Keratinocyte (primary cell): Measurements from ENCODE around the gene MVB12B. TPM values are rescaled to one million over a fixed set of nuclear protein-coding genes. Genes with fewer than 3 reads are reported as not detected.

ENCODE experiments used
- DNase-seq: peaks from one replicate; pipeline ENCODE4 v3.0.0-alpha.2; 2011; ENCODE audit warnings: low read depth, missing footprints, low spot score
- FAIRE-seq: peaks from 2 replicates; lab custom pipeline; 2011; peaks lifted over from hg19 to GRCh38; lab: Jason Lieb, UNC
- H2AFZ ChIP-seq: 2 replicates; pipeline ENCODE4 v1.6.0; 2012; ENCODE audit warnings: low read length, control low read depth, inconsistent platforms; ENCODE audit not compliant: control insufficient read depth
- H3K27ac ChIP-seq: 2 replicates; pipeline ENCODE4 v1.5.1; 2011; ENCODE audit warnings: low read length; ENCODE audit not compliant: control insufficient read depth, insufficient read depth
- H3K27me3 ChIP-seq: 3 replicates; pipeline ENCODE4 v1.6.0; 2011; ENCODE audit warnings: low read length; ENCODE audit not compliant: control insufficient read depth, insufficient read depth; ENCODE audit errors: extremely low read depth
- H3K36me3 ChIP-seq, 2 experiments: 2 replicates in 1 of 2; 3 replicates in 1 of 2; pipeline ENCODE4 v1.5.1; 2011; ENCODE audit warnings: low read length in 2 of 2, mild to moderate bottlenecking in 1 of 2; ENCODE audit not compliant: control insufficient read depth in 2 of 2, insufficient read depth in 2 of 2; ENCODE audit errors: extremely low read depth in 1 of 2
- H3K4me1 ChIP-seq: 3 replicates; pipeline ENCODE4 v1.5.1; 2011; ENCODE audit warnings: low read length; ENCODE audit not compliant: control insufficient read depth, insufficient read depth; ENCODE audit errors: extremely low read depth
- H3K4me2 ChIP-seq: 3 replicates; pipeline ENCODE4 v1.6.0; 2011; ENCODE audit warnings: low read depth, low read length; ENCODE audit not compliant: control insufficient read depth, insufficient read depth; ENCODE audit errors: extremely low read depth
- H3K4me3 ChIP-seq, 3 experiments: fragments of 200-600 bp in 1 of 3; sonication (generic) in 1 of 3; 2 replicates in 2 of 3; 3 replicates in 1 of 3; pipeline ENCODE4 v1.5.1; 2011 to 2016; ENCODE audit warnings: low read length in 3 of 3, mild to moderate bottlenecking in 3 of 3, control low read depth in 2 of 3, inconsistent platforms in 1 of 3, low read depth in 1 of 3, mixed read lengths in 1 of 3, mixed run types in 1 of 3, moderate library complexity in 1 of 3; ENCODE audit not compliant: control insufficient read depth in 2 of 3, insufficient read depth in 2 of 3; ENCODE audit errors: extremely low read depth in 1 of 3
- H3K79me2 ChIP-seq: 2 replicates; pipeline ENCODE4 v1.6.0; 2012; ENCODE audit warnings: low read length; ENCODE audit not compliant: control insufficient read depth, insufficient read depth
- H3K9ac ChIP-seq: 3 replicates; pipeline ENCODE4 v1.6.0; 2011; ENCODE audit warnings: low read length; ENCODE audit not compliant: control insufficient read depth, insufficient read depth; ENCODE audit errors: extremely low read depth
- H3K9me1 ChIP-seq: 3 replicates; pipeline ENCODE4 v1.6.0; 2011; ENCODE audit warnings: low read length; ENCODE audit not compliant: control insufficient read depth, insufficient read depth; ENCODE audit errors: extremely low read depth
- H3K9me3 ChIP-seq: 2 replicates; pipeline ENCODE4 v1.5.1; 2012; ENCODE audit warnings: low read depth, low read length; ENCODE audit not compliant: control insufficient read depth
- H4K20me1 ChIP-seq: 3 replicates; pipeline ENCODE4 v1.6.0; 2011; ENCODE audit warnings: low read length; ENCODE audit not compliant: control insufficient read depth, insufficient read depth; ENCODE audit errors: extremely low read depth
- EZH2 ChIP-seq: IDR thresholded peaks from one replicate; pipeline ENCODE4 v1.6.1; 2012; ENCODE audit warnings: inconsistent platforms, mild to moderate bottlenecking, low read length, moderate library complexity
- dilution Hi-C: fragments of 300-500 bp; cut with MboI; formaldehyde crosslinking; loops from one replicate; pipeline ENCODE4 v1.7.0; 2020; ENCODE audit warnings: low sequenced_read_pairs; ENCODE audit not compliant: extremely low pct_ligation_motif_present
- polyA plus RNA-seq, 5 experiments: library from polyadenylated mRNA; depleted of rRNA in 3 of 5; stranded (reverse) in 3 of 5; stranded (forward) in 1 of 5; unstranded in 1 of 5; fragments of >200 nt; gene quantifications; 1 replicate in 1 of 5; 2 replicates in 3 of 5; 3 replicates in 1 of 5; pipeline versions ENCODE4 v1.2.1 to v1.2.3, GENCODE V29; 2011 to 2012; ENCODE audit warnings: missing spikeins in 2 of 5, low read depth in 1 of 5, low replicate concordance in 1 of 5
- TF ChIP-seq, protein P1 (sequence below), 3 experiments: IDR thresholded peaks in 1 of 3; conservative IDR thresholded peaks in 1 of 3; optimal IDR thresholded peaks in 1 of 3; 2 replicates in 2 of 3; 3 replicates in 1 of 3; pipeline versions ENCODE3 to v1.5.1; 2011; ENCODE audit warnings: low read length in 3 of 3, mild to moderate bottlenecking in 3 of 3, moderate library complexity in 2 of 3, control low read depth in 1 of 3, inconsistent platforms in 1 of 3; ENCODE audit not compliant: insufficient read depth in 2 of 3; ENCODE audit errors: extremely low read depth in 1 of 3

MVB12B gene
- polyA plus RNA-seq, 1 donor (not counting 4 experiments of a cell fraction or from before 2014, with no cell fraction given): 1.2 TPM

DNA sequence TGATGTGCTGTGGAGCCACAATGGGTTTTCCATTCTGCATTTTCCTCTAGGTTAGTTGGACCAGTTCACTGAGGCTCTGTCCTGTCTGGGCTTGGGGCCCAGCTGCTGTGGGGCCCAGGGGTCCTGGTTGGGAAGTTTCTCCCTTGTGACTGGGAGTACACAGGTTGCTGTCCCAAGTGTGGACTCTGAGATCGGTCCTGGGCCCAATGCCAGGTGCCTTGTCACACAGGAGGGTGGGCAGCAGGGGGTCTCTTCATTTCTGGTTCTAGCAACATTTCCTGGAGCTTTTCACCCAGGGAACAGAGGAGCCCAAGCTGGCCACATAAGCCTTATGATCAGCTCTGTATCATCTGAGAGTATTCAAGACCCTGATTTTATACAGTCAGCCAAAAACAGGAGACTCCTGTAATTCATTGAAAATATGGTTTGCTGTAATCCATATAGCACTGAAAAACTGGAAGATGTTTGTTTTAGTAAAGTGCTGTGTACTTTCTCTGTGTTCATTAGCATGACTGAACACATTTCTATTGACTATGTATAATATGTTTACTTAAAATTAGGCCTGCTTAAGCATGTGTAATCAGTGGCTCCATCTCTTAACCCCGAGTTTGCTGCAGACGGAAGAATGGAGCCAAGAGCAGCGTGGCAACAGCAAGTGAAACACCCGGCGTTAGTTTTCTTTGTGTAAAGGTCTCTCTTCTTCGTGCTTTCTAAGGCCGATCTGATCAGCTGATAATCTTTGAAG lies 62.5 kb downstream of the MVB12B start:
- Histone ChIP-seq H3K9me3 (no peaks in the 10 kb centered on the region), H3K27me3 (no peaks in the 10 kb centered on the region), H3K79me2 (no peaks in the 10 kb centered on the region), H2AFZ (no peak overlapping the region), H3K9ac (no peak overlapping the region), H3K27ac (no peak overlapping the region), H3K4me1 (peaks cover 15% of the 10 kb centered on the region), H3K36me3 (no peaks in the 10 kb centered on the region), H4K20me1 (no peaks in the 10 kb centered on the region), H3K9me1 (no peaks in the 10 kb centered on the region), H3K4me3 (no peak overlapping the region), H3K4me2 (no peak overlapping the region)
- DNase-seq (no peak), FAIRE-seq (no peak)
- TF ChIP-seq, protein P1, sequence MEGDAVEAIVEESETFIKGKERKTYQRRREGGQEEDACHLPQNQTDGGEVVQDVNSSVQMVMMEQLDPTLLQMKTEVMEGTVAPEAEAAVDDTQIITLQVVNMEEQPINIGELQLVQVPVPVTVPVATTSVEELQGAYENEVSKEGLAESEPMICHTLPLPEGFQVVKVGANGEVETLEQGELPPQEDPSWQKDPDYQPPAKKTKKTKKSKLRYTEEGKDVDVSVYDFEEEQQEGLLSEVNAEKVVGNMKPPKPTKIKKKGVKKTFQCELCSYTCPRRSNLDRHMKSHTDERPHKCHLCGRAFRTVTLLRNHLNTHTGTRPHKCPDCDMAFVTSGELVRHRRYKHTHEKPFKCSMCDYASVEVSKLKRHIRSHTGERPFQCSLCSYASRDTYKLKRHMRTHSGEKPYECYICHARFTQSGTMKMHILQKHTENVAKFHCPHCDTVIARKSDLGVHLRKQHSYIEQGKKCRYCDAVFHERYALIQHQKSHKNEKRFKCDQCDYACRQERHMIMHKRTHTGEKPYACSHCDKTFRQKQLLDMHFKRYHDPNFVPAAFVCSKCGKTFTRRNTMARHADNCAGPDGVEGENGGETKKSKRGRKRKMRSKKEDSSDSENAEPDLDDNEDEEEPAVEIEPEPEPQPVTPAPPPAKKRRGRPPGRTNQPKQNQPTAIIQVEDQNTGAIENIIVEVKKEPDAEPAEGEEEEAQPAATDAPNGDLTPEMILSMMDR (optimal IDR thresholded peaks at IDR 0.05 in 1 of 3, IDR thresholded peaks at IDR 0.05 in 1 of 3, conservative IDR thresholded peaks at IDR 0.05 in 1 of 3; ENCODE audit: extremely low read depth in 1 of 3, insufficient read depth in 2 of 3, low read length in 3 of 3): no peak
- no peak for TF ChIP-seq EZH2
- dilution Hi-C loops: no loop called here

DNA sequence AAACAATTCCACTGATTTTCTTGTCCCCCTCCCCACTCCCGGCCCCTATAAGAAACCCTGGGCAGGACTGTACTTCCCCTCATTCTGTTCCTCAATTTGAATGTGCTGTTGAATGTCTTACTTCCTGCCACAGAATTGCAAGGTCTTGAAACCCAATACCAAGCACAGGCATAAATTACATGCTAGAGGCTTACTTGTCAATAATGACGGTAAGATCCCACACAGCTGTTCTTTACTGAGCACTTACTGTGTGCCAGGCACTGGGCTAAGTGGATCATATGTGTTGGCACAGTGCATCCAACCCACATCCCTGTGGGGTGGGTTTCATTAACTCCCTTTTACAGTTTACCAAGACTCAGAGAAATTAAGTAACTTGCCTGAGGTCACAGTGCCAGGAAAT lies 63.4 kb downstream of the MVB12B start:
- Histone ChIP-seq H3K9me1 (no peaks in the 10 kb centered on the region), H3K4me2 (no peak overlapping the region), H3K36me3 (no peaks in the 10 kb centered on the region), H3K27ac (no peak overlapping the region), H3K4me1 (peaks cover 17% of the 10 kb centered on the region), H3K27me3 (no peaks in the 10 kb centered on the region), H3K9me3 (no peaks in the 10 kb centered on the region), H3K9ac (no peak overlapping the region), H3K79me2 (no peaks in the 10 kb centered on the region), H4K20me1 (no peaks in the 10 kb centered on the region), H2AFZ (no peak overlapping the region), H3K4me3 (no peak overlapping the region)
- FAIRE-seq (no peak), DNase-seq (no peak)
- dilution Hi-C loops: no loop called here
- no peak for TF ChIP-seq EZH2
- TF ChIP-seq, protein P1 (optimal IDR thresholded peaks at IDR 0.05 in 1 of 3, IDR thresholded peaks at IDR 0.05 in 1 of 3, conservative IDR thresholded peaks at IDR 0.05 in 1 of 3; ENCODE audit: extremely low read depth in 1 of 3, insufficient read depth in 2 of 3, low read length in 3 of 3): no peak
